ENCODE data around the gene RFC5. TPM values are rescaled to one million over a fixed set of nuclear protein-coding genes. Genes with fewer than 3 reads are reported as not detected.
"Not testable (repeated sequence)": the region's sequence is repeated elsewhere in the genome, so short reads cannot be mapped to it uniquely, and the experiment has no call there.

The RFC5 gene
- total RNA-seq, 2 donors from 2014 or later = 53.7 to 64.4 TPM

DNA sequence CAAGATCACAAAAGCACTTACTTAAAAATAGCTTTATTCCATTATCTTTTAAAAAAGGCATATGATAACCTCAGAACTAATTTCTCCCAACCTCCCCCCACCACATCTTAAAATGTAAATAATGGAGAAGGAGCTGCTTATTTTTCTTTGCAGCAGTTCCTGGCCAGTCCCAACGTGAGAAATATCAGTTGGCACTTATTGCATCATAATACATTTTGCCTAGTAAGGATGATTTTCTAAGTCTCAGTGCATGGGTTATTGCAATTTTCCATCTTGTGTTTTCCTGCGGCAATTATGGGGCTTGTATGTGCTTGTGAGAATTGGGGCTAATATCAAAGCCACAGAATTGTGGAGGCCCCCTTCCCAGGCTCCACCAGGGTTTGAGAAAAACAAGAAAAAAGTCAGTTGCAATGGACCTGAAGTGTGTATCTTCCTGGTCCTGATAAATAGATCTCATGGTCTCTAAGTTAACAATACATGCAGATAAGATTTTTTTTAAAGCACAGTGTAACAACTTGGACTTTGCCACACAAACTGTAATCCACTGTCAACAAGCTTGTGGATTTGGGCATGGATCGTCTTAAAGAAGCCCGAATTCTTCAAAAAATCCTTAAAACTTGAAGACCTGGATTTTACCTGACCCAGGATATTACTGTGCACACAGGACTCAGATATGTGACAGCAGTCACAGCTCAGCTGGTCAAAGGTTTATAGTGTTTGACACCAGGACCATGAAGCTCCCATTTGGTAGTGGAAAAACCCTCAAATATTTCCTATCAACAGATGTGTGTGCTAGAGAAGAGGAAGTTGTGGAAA is 47.3 kb downstream of the RFC5 start:
- Mint-ChIP-seq H3K27me3 (no peaks in the 10 kb centered on the region), H3K36me3 (ENCODE audit: low read depth) (peaks cover 36% of the 10 kb centered on the region), H3K4me3 (peak overlapping the region; percentile 91), H3K9me3 (no peaks in the 10 kb centered on the region), H3K27ac (no peak overlapping the region), H3K4me1 (peaks cover 24% of the 10 kb centered on the region)
- ATAC-seq (replicated peaks) = no peak

DNA sequence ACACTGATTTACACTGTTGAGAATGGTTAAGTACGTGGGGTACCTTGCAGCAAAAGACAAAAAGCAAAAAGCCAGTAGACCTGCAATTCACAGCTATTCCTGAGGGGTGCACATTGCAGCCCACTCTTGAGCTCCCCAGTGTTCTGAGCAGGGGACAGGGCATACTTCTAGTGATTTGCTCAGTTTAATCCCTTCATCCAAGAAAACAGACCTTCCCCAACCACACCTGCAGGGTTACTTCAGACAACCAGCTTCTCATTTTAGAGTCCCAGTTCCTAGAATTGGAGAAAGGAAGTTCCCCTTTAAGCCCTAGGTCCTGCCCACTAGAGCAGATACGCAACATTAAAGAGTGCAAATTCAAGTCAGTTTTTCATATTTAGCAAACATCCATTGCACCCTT is 48.1 kb downstream of the RFC5 start:
- peaks cover 21% of the 10 kb centered on the region for H3K4me1 Mint-ChIP-seq
- no peaks in the 10 kb centered on the region for H3K9me3 Mint-ChIP-seq
- ATAC-seq (replicated peaks) = peak; percentile 8
- no peaks in the 10 kb centered on the region for H3K27me3 Mint-ChIP-seq
- peaks cover 28% of the 10 kb centered on the region for H3K36me3 Mint-ChIP-seq (ENCODE audit: low read depth)
- no peak overlapping the region for H3K27ac Mint-ChIP-seq
- peak overlapping the region; percentile 91 for H3K4me3 Mint-ChIP-seq

DNA sequence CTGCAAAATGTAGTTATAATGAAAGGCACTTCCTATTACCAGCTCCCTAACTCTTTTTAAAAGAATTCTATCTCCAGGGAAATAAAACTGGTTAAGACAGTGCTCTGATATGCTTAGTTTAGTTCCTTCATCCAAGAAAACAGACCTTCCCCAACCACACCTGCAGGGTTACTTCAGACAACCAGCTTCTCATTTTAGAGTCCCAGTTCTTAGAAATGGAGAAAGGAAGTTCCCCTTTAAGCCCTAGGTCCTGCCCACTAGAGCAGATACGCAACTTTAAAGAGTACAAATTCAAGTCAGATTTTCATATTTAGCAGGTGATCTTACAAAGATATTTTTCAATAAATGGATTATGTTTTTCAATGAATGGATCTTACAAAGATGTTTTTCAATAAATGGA is 48.9 kb downstream of the RFC5 start:
- Mint-ChIP-seq H3K4me3 (peak overlapping the region; percentile 91), H3K36me3 (ENCODE audit: low read depth) (peaks cover 21% of the 10 kb centered on the region), H3K9me3 (no peaks in the 10 kb centered on the region), H3K4me1 (peaks cover 13% of the 10 kb centered on the region), H3K27ac (no peak overlapping the region), H3K27me3 (no peaks in the 10 kb centered on the region)
- no peak for ATAC-seq (replicated peaks)

DNA sequence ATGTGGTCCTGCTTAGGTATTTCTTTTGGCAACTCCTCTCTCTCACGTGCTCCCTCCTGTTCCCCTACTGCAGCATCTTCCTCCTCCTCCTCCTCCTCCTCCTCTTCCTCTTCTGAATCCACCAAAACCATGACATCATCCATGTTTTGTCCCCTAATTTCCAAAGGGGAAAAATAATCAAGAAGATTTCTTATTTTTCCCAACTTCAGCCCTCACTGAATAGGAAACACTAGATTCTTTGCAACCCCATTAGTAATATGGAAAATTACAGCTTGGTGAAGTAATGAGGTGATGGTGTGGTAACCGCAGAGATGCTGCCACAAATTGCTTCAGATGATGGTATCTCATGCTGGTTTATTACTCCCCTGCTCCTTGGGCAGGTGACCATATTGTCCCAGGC is 51.9 kb downstream of the RFC5 start:
- H3K36me3 Mint-ChIP-seq (ENCODE audit: low read depth) = no peaks in the 10 kb centered on the region
- H3K4me1 Mint-ChIP-seq = peaks cover 13% of the 10 kb centered on the region
- no peaks in the 10 kb centered on the region for H3K9me3 Mint-ChIP-seq
- H3K27ac Mint-ChIP-seq = no peak overlapping the region
- no peak overlapping the region for H3K4me3 Mint-ChIP-seq
- peak; percentile 24 for ATAC-seq (replicated peaks)
- no peaks in the 10 kb centered on the region for H3K27me3 Mint-ChIP-seq

DNA sequence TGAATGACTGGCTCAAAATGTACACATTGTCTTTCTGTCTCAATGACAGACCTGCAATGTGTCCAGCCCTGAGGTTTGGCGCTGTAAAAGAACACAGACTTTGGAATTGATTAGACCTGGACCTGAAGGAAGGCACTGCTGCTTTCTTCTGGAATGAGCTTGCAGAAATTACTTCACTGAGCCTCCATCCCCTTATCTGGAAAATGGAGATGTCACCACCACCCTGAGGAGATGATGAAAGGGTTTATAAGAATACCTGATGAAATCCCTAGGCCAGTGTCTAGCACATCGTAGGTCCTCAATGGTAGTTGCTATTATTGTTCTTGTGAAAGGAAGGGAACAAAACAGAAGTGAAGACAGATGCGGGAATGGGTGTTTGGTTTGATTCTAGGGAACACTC is 54.1 kb downstream of the RFC5 start:
- Mint-ChIP-seq H3K4me1 (peaks cover 1% of the 10 kb centered on the region), H3K27ac (no peak overlapping the region), H3K27me3 (no peaks in the 10 kb centered on the region), H3K4me3 (no peak overlapping the region), H3K36me3 (ENCODE audit: low read depth) (no peaks in the 10 kb centered on the region), H3K9me3 (no peaks in the 10 kb centered on the region)
- no peak for ATAC-seq (replicated peaks)

DNA sequence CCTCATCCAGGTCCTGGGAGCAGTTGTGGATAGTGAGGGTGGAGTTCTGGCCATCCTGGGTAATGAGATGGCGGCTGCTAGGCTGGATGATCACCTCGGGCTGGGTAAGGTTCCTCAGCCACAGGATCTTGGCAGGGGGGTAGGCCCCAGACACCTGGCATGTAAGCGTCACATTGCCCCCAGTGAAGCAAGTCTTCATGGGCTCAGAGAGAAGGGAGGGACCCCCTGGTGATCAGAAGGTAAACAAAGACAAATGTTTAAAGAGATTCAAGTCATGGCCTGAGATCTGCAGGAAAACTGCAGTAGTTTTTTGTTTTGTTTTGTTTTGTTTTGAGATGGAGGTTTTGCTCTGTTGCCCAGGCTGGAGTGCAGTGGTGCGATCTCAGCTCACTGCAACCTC is 57.3 kb downstream of the RFC5 start:
- Mint-ChIP-seq H3K27me3 (no peaks in the 10 kb centered on the region), H3K4me3 (no peak overlapping the region), H3K36me3 (ENCODE audit: low read depth) (no peaks in the 10 kb centered on the region), H3K27ac (no peak overlapping the region), H3K9me3 (no peaks in the 10 kb centered on the region), H3K4me1 (no peaks in the 10 kb centered on the region)
- ATAC-seq (replicated peaks) = no peak

DNA sequence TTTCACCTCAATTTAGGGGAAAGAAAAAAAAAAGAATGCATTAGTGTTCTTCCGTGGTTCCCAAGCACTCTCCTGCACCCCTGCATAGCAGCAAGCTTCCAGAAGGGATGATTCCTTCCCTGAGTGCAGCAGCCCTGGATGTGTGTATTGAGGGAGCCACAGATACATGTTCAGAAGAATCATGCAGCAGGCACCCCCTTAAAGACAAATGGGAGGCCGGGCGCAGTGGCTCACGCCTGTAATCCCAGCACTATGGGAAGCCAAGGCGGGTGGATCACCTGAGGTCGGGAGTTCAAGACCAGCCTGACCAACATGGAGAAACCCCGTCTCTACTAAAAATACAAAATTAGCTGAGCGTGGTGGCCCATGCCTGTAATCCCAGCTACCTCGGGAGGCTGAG is 65.0 kb downstream of the RFC5 start:
- not testable (repeated sequence) for H3K9me3 Mint-ChIP-seq; H3K36me3 Mint-ChIP-seq (ENCODE audit: low read depth); H3K27me3 Mint-ChIP-seq; ATAC-seq (replicated peaks); H3K4me1 Mint-ChIP-seq; H3K27ac Mint-ChIP-seq; H3K4me3 Mint-ChIP-seq

Other genes with a start within 250 kb of the RFC5 start
- under 1 TPM; 0.06 to 0.93 TPM for gene KSR2, start 47.7 kb upstream of the RFC5 start, total RNA-seq
- gene WSB2, start 44.5 kb downstream of the RFC5 start, total RNA-seq = 10 to 100 TPM; 59.5 to 76.7 TPM
- gene VSIG10, start 87.3 kb downstream of the RFC5 start, total RNA-seq = 1 to 10 TPM; 5.9 to 9.6 TPM
- gene PEBP1, start 119.4 kb downstream of the RFC5 start, total RNA-seq = 100 to 1,000 TPM in 1 of 2 donors, 10 to 100 TPM in 1; 86.0 to 182 TPM